Measurements from ENCODE around the gene BNC2.
"Not testable (repeated sequence)": the region's sequence is repeated elsewhere in the genome, so short reads cannot be mapped to it uniquely, and the experiment has no call there.

The BNC2 gene

GRCh38 chr9:16870596-16871335 lies at the start of gene BNC2:
Gene BNC2, minus strand, starts transcription at chr9:16870670. Its CDS starts 22 bp downstream, at chr9:16870648.
- DNase-seq = no peak

- no peak for DNase-seq
Observed at GRCh38 chr9:16918920-16919319, 48.5 kb upstream of the BNC2 start.

GRCh38 chr9:16915126-16915831 lies 44.8 kb upstream of the BNC2 start:
- DNase-seq = no peak

- DNase-seq = no peak
Observed at GRCh38 chr9:16912197-16912596, 41.7 kb upstream of the BNC2 start.

GRCh38 chr9:16908206-16908605 lies 37.7 kb upstream of the BNC2 start:
- not testable (repeated sequence) for DNase-seq

- no peak for DNase-seq
Observed at GRCh38 chr9:16904655-16905054, 34.2 kb upstream of the BNC2 start.

- no peak for DNase-seq
Observed at GRCh38 chr9:16901590-16901989, 31.1 kb upstream of the BNC2 start.

GRCh38 chr9:16899606-16900005 lies 29.1 kb upstream of the BNC2 start:
- DNase-seq = no peak

- no peak for DNase-seq
Observed at GRCh38 chr9:16898464-16898863, 28.0 kb upstream of the BNC2 start.

GRCh38 chr9:16888594-16888993 lies 18.1 kb upstream of the BNC2 start:
- DNase-seq = no peak

GRCh38 chr9:16885931-16886330 lies 15.5 kb upstream of the BNC2 start:
- DNase-seq = no peak

- DNase-seq = no peak
Observed at GRCh38 chr9:16884952-16885513, 14.6 kb upstream of the BNC2 start.

GRCh38 chr9:16884373-16884772 lies 13.9 kb upstream of the BNC2 start:
- no peak for DNase-seq

GRCh38 chr9:16883586-16883985 lies 13.1 kb upstream of the BNC2 start:
- DNase-seq = no peak

GRCh38 chr9:16882440-16882839 lies 12.0 kb upstream of the BNC2 start:
- DNase-seq = not testable (repeated sequence)

- DNase-seq = no peak
Observed at GRCh38 chr9:16879416-16879815, 8.9 kb upstream of the BNC2 start.

GRCh38 chr9:16877256-16877655 lies 6.8 kb upstream of the BNC2 start:
- no peak for DNase-seq

- no peak for DNase-seq
Observed at GRCh38 chr9:16873126-16873802, 2.8 kb upstream of the BNC2 start.

GRCh38 chr9:16871336-16872151 lies 1.1 kb upstream of the BNC2 start:
- no peak for DNase-seq

GRCh38 chr9:16869882-16870595 lies 431 bp downstream of the BNC2 start:
- no peak for DNase-seq

- DNase-seq = no peak
Observed at GRCh38 chr9:16869131-16869881, 1.2 kb downstream of the BNC2 start.

Measured in activated gamma-delta T cell treated with Interleukin-2 at 50 U/mL for 16 hours (primary cell).